GM23338 (cell line): ENCODE data around the gene TRIM13. TPM values are rescaled to one million over a fixed set of nuclear protein-coding genes. Genes with fewer than 3 reads are reported as not detected.
"Not testable (repeated sequence)": the region's sequence is repeated elsewhere in the genome, so short reads cannot be mapped to it uniquely, and the experiment has no call there.

Source experiments
- ATAC-seq: fragments of 200-7000 bp; cut with Tn5 transposase; 3 replicates; pipeline ENCODE4 v1.9.1; 2020
- DNase-seq: peaks from one replicate; pipeline ENCODE4 v3.0.0-alpha.2; 2015; ENCODE audit warnings: low spot score
- H2AFZ ChIP-seq: fragments of 200-600 bp; sonication (generic); 2 replicates; pipeline ENCODE4 v1.8.0; 2016; ENCODE audit warnings: antibody characterized with exemption, mild to moderate bottlenecking, moderate library complexity
- H3F3A ChIP-seq: fragments of 200-600 bp; sonication (generic); replicated peaks from 2 replicates; pipeline ENCODE4 v1.8.0; 2017; ENCODE audit warnings: antibody characterized with exemption, mixed run types, low read depth
- H3K27ac ChIP-seq: fragments of 200-600 bp; sonication (generic); 2 replicates; pipeline ENCODE4 v1.6.1; 2016; ENCODE audit warnings: low read depth
- H3K27me3 ChIP-seq: fragments of 200-600 bp; sonication (generic); 2 replicates; pipeline ENCODE4 v1.8.0; 2016; ENCODE audit warnings: mild to moderate bottlenecking, mixed run types, moderate library complexity; ENCODE audit not compliant: insufficient read depth
- H3K36me3 ChIP-seq: fragments of 200-600 bp; sonication (generic); 2 replicates; pipeline ENCODE4 v1.8.0; 2016; ENCODE audit warnings: mild to moderate bottlenecking; ENCODE audit not compliant: insufficient read depth
- H3K4me1 ChIP-seq: fragments of 200-600 bp; sonication (generic); 2 replicates; pipeline ENCODE4 v1.8.0; 2016; ENCODE audit warnings: mild to moderate bottlenecking, moderate library complexity; ENCODE audit not compliant: insufficient read depth
- H3K4me2 ChIP-seq: fragments of 200-600 bp; sonication (generic); 2 replicates; pipeline ENCODE4 v1.7.1; 2017; ENCODE audit warnings: mixed run types
- H3K4me3 ChIP-seq: fragments of 200-600 bp; sonication (generic); 2 replicates; pipeline ENCODE4 v1.6.1; 2016; ENCODE audit warnings: mixed run types
- H3K79me2 ChIP-seq: fragments of 200-600 bp; sonication (generic); replicated peaks from 2 replicates; pipeline ENCODE4 v1.8.0; 2017; ENCODE audit warnings: mild to moderate bottlenecking; ENCODE audit not compliant: insufficient read depth
- H3K9me2 ChIP-seq: fragments of 200-600 bp; sonication (generic); 2 replicates; pipeline ENCODE4 v1.8.0; 2017; ENCODE audit not compliant: insufficient read depth
- H4K20me1 ChIP-seq: fragments of 200-600 bp; sonication (generic); replicated peaks from 2 replicates; pipeline ENCODE4 v1.8.0; 2017; ENCODE audit warnings: mild to moderate bottlenecking; ENCODE audit not compliant: insufficient read depth
- H3K27ac Mint-ChIP-seq: 2 replicates; pipeline ENCODE4 v1.8.0; 2020; ENCODE audit warnings: inconsistent platforms, mild to moderate bottlenecking, moderate library complexity, mixed read lengths
- H3K27me3 Mint-ChIP-seq: 3 replicates; pipeline ENCODE4 v1.8.0; 2022; ENCODE audit warnings: low read depth, mild to moderate bottlenecking, moderate library complexity, mixed read lengths, inconsistent platforms; ENCODE audit not compliant: insufficient read depth, poor library complexity
- H3K36me3 Mint-ChIP-seq: 3 replicates; pipeline ENCODE4 v1.8.0; 2021; ENCODE audit warnings: low read depth, mild to moderate bottlenecking, inconsistent platforms, moderate library complexity, mixed read lengths
- H3K4me1 Mint-ChIP-seq: 3 replicates; pipeline ENCODE4 v1.8.0; 2020; ENCODE audit warnings: mild to moderate bottlenecking, inconsistent platforms, mixed read lengths
- H3K4me3 Mint-ChIP-seq: 3 replicates; pipeline ENCODE4 v1.8.0; 2021; ENCODE audit warnings: moderate library complexity, mild to moderate bottlenecking, inconsistent platforms, mixed read lengths
- H3K9me3 Mint-ChIP-seq: 3 replicates; pipeline ENCODE4 v1.8.0; 2020; ENCODE audit warnings: moderate library complexity, mild to moderate bottlenecking, inconsistent platforms, mixed read lengths
- CREB1 ChIP-seq: fragments of 250-450 bp; sonication (Bioruptor Pico); IDR thresholded peaks from 2 replicates; pipeline ENCODE4 v1.5.0; 2020; ENCODE audit warnings: low read depth, mild to moderate bottlenecking, moderate library complexity
- CTCF ChIP-seq, 2 experiments: fragments of 200-600 bp in 1 of 2; sonication (generic) in 1 of 2; conservative IDR thresholded peaks; 2 replicates each; pipeline versions ENCODE4 v1.5.1 to v1.6.1; 2016 to 2017; ENCODE audit warnings: antibody characterized with exemption in 2 of 2, low read depth in 2 of 2, mild to moderate bottlenecking in 2 of 2, moderate library complexity in 1 of 2
- EZH2phosphoT487 ChIP-seq: fragments of 200-600 bp; sonication (generic); IDR thresholded peaks from one replicate; pipeline ENCODE4 v1.8.1; 2018; ENCODE audit warnings: antibody characterized with exemption; ENCODE audit not compliant: unreplicated experiment
- JUNB ChIP-seq: IDR thresholded peaks from one replicate; pipeline ENCODE4 v1.6.1; 2016; ENCODE audit warnings: antibody characterized with exemption; ENCODE audit not compliant: unreplicated experiment
- POLR2AphosphoS5 ChIP-seq: IDR thresholded peaks from 2 replicates; pipeline ENCODE4 v1.6.1; 2016; ENCODE audit warnings: antibody characterized with exemption, low read depth
- STAT1 ChIP-seq: IDR thresholded peaks from one replicate; pipeline ENCODE4 v1.6.1; 2016; ENCODE audit warnings: antibody characterized with exemption; ENCODE audit not compliant: unreplicated experiment
- ZNF114 ChIP-seq: fragments of 250-450 bp; sonication (Bioruptor Pico); IDR thresholded peaks from 2 replicates; pipeline ENCODE4 v1.5.0; 2020; ENCODE audit warnings: mild to moderate bottlenecking, moderate library complexity
- ZNF331 ChIP-seq: fragments of 250-450 bp; sonication (Bioruptor Pico); IDR thresholded peaks from 2 replicates; pipeline ENCODE4 v1.5.0; 2020; ENCODE audit warnings: low read depth, mild to moderate bottlenecking, moderate library complexity
- polyA plus RNA-seq: library from polyadenylated mRNA; unstranded; fragments of >200 nt; fragmentation: Nextera tagmentation; extraction: Ambion mirVana; gene quantifications from 2 replicates; pipeline ENCODE4 v1.2.1, GENCODE V29; 2016
- total RNA-seq: library from RNA; depleted of rRNA; stranded (reverse); fragments of >200 nt; shearing (Covaris generic); gene quantifications from 2 replicates; pipeline ENCODE4 v1.2.3, GENCODE V29; 2014
- TF ChIP-seq, protein P1 (sequence below): fragments of 250-450 bp; sonication (Bioruptor Pico); IDR thresholded peaks from 2 replicates; pipeline ENCODE4 v1.5.0; 2020; ENCODE audit warnings: mild to moderate bottlenecking, moderate library complexity

Gene TRIM13
- total and polyA plus RNA-seq, 2 experiments from 2014 or later: 23.0 to 25.3 TPM

- ATAC-seq (no peak), DNase-seq (no peak)
- H3K4me2 ChIP-seq: no peak overlapping the region
- H2AFZ ChIP-seq: no peak overlapping the region
- H3F3A ChIP-seq: no peaks in the 10 kb centered on the region
- no peaks in the 10 kb centered on the region for H3K9me2 ChIP-seq
- peaks cover 8% of the 10 kb centered on the region; the same call in 1 of the 2 replicates for H3K4me1 ChIP-seq
- no peaks in the 10 kb centered on the region for H4K20me1 ChIP-seq
- no peak overlapping the region for H3K4me3 ChIP-seq
- no peaks in the 10 kb centered on the region for H3K9me3 Mint-ChIP-seq
- peaks cover 5% of the 10 kb centered on the region for H3K27me3 Mint-ChIP-seq
- H3K4me3 Mint-ChIP-seq: no peak overlapping the region
- H3K36me3 Mint-ChIP-seq: no peaks in the 10 kb centered on the region
- peaks cover 10% of the 10 kb centered on the region for H3K4me1 Mint-ChIP-seq
- H3K36me3 ChIP-seq: no peaks in the 10 kb centered on the region
- H3K27ac Mint-ChIP-seq: no peak overlapping the region
- no peaks in the 10 kb centered on the region for H3K27me3 ChIP-seq
- TF ChIP-seq POLR2AphosphoS5: no peak
- TF ChIP-seq EZH2phosphoT487: no peak
- no peaks in the 10 kb centered on the region for H3K79me2 ChIP-seq
- H3K27ac ChIP-seq: no peak overlapping the region
These were observed 10.4 kb upstream of the TRIM13 start for GRCh38 chr13:49986471-49986870.

GRCh38 chr13:49990612-49991011, 6.2 kb upstream of the TRIM13 start:
- H3K27me3 Mint-ChIP-seq, H3K4me3 Mint-ChIP-seq, H3K27ac Mint-ChIP-seq, H3K9me3 Mint-ChIP-seq, H3K4me3 ChIP-seq, H2AFZ ChIP-seq, H3K36me3 Mint-ChIP-seq, H3K4me1 ChIP-seq, DNase-seq, H3K79me2 ChIP-seq, H3F3A ChIP-seq, H4K20me1 ChIP-seq, H3K4me2 ChIP-seq, H3K36me3 ChIP-seq, ATAC-seq, H3K27ac ChIP-seq, H3K9me2 ChIP-seq: not testable (repeated sequence)
- peaks cover 15% of the 10 kb centered on the region for H3K27me3 ChIP-seq
- peaks cover 18% of the 10 kb centered on the region for H3K4me1 Mint-ChIP-seq

- Histone ChIP-seq H3F3A (no peaks in the 10 kb centered on the region), H3K79me2 (no peaks in the 10 kb centered on the region; the same call in 1 of the 2 replicates), H3K4me3 (no peak overlapping the region), H3K4me2 (no peak overlapping the region), H3K36me3 (no peaks in the 10 kb centered on the region), H2AFZ (no peak overlapping the region), H3K27me3 (peaks cover 18% of the 10 kb centered on the region), H4K20me1 (no peaks in the 10 kb centered on the region), H3K4me1 (peaks cover 10% of the 10 kb centered on the region), H3K9me2 (no peaks in the 10 kb centered on the region), H3K27ac (no peak overlapping the region)
- no peak overlapping the region for H3K27ac Mint-ChIP-seq
- H3K4me1 Mint-ChIP-seq: peaks cover 23% of the 10 kb centered on the region
- H3K9me3 Mint-ChIP-seq: no peaks in the 10 kb centered on the region; the same call in 2 of the 3 replicates
- peaks cover 9% of the 10 kb centered on the region for H3K36me3 Mint-ChIP-seq
- DNase-seq (no peak), ATAC-seq (no peak)
- H3K4me3 Mint-ChIP-seq: no peak overlapping the region
- peaks cover 4% of the 10 kb centered on the region for H3K27me3 Mint-ChIP-seq
- TF ChIP-seq, protein P1, sequence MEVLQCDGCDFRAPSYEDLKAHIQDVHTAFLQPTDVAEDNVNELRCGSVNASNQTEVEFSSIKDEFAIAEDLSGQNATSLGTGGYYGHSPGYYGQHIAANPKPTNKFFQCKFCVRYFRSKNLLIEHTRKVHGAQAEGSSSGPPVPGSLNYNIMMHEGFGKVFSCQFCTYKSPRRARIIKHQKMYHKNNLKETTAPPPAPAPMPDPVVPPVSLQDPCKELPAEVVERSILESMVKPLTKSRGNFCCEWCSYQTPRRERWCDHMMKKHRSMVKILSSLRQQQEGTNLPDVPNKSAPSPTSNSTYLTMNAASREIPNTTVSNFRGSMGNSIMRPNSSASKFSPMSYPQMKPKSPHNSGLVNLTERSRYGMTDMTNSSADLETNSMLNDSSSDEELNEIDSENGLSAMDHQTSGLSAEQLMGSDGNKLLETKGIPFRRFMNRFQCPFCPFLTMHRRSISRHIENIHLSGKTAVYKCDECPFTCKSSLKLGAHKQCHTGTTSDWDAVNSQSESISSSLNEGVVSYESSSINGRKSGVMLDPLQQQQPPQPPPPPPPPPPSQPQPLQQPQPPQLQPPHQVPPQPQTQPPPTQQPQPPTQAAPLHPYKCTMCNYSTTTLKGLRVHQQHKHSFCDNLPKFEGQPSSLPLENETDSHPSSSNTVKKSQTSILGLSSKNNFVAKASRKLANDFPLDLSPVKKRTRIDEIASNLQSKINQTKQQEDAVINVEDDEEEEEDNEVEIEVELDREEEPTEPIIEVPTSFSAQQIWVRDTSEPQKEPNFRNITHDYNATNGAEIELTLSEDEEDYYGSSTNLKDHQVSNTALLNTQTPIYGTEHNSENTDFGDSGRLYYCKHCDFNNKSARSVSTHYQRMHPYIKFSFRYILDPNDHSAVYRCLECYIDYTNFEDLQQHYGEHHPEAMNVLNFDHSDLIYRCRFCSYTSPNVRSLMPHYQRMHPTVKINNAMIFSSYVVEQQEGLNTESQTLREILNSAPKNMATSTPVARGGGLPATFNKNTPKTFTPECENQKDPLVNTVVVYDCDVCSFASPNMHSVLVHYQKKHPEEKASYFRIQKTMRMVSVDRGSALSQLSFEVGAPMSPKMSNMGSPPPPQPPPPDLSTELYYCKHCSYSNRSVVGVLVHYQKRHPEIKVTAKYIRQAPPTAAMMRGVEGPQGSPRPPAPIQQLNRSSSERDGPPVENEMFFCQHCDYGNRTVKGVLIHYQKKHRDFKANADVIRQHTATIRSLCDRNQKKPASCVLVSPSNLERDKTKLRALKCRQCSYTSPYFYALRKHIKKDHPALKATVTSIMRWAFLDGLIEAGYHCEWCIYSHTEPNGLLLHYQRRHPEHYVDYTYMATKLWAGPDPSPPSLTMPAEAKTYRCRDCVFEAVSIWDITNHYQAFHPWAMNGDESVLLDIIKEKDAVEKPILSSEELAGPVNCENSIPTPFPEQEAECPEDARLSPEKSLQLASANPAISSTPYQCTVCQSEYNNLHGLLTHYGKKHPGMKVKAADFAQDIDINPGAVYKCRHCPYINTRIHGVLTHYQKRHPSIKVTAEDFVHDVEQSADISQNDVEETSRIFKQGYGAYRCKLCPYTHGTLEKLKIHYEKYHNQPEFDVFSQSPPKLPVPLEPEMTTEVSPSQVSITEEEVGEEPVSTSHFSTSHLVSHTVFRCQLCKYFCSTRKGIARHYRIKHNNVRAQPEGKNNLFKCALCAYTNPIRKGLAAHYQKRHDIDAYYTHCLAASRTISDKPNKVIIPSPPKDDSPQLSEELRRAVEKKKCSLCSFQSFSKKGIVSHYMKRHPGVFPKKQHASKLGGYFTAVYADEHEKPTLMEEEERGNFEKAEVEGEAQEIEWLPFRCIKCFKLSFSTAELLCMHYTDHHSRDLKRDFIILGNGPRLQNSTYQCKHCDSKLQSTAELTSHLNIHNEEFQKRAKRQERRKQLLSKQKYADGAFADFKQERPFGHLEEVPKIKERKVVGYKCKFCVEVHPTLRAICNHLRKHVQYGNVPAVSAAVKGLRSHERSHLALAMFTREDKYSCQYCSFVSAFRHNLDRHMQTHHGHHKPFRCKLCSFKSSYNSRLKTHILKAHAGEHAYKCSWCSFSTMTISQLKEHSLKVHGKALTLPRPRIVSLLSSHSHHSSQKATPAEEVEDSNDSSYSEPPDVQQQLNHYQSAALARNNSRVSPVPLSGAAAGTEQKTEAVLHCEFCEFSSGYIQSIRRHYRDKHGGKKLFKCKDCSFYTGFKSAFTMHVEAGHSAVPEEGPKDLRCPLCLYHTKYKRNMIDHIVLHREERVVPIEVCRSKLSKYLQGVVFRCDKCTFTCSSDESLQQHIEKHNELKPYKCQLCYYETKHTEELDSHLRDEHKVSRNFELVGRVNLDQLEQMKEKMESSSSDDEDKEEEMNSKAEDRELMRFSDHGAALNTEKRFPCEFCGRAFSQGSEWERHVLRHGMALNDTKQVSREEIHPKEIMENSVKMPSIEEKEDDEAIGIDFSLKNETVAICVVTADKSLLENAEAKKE: no peak
- TF ChIP-seq ZNF331 (CRISPR knock-in tag): no peak
- no peak for TF ChIP-seq CTCF (conservative IDR thresholded peaks at IDR 0.05; ENCODE audit: low read depth in 2 of 2)
- no peak for TF ChIP-seq ZNF114
- TF ChIP-seq POLR2AphosphoS5: no peak
- TF ChIP-seq CREB1 (CRISPR knock-in tag): no peak
- no peak for TF ChIP-seq JUNB
- TF ChIP-seq STAT1: no peak
These were observed 3.7 kb upstream of the TRIM13 start for GRCh38 chr13:49993111-49993510.
